Measurements from ENCODE around the gene KRTAP19-5.
"Not testable (repeated sequence)": the region's sequence is repeated elsewhere in the genome, so short reads cannot be mapped to it uniquely, and the experiment has no call there.

KRTAP19-5 gene

GRCh38 chr21:30502041-30502440 is at the start of gene KRTAP19-5:
Gene KRTAP19-5 (minus strand): TSS chr21:30502141. CDS start chr21:30502090, 51 bp downstream.
- H3K27ac ChIP-seq: no peak within 1 kb of the TSS
- ChIA-PET CTCF (no interaction called here), POLR2A (ENCODE audit: low non-redundant PET) (no interaction called here)
- TF ChIP-seq CTCF (conservative IDR thresholded peaks at IDR 0.05; ENCODE audit: low read depth): no peak
- DNase-seq (ENCODE audit: low spot score): no peak

GRCh38 chr21:30541764-30542163 is 39.8 kb upstream of the KRTAP19-5 start, which contains the start of gene KRTAP19-6:
Gene KRTAP19-6 (minus strand): TSS chr21:30541864. CDS start chr21:30541833, 31 bp downstream.
- no peak for TF ChIP-seq CTCF (conservative IDR thresholded peaks at IDR 0.05; ENCODE audit: low read depth)
- ChIA-PET CTCF (interaction anchor here (0.7 kb wide), 1 partner anchor 108 kb away, joined by 4 read pairs; no protein-coding TSS in a partner anchor), POLR2A (ENCODE audit: low non-redundant PET) (no interaction called here)
- no peak for DNase-seq (ENCODE audit: low spot score)
- H3K27ac ChIP-seq: no peak within 1 kb of the TSS

GRCh38 chr21:30518876-30519275 is 16.9 kb upstream of the KRTAP19-5 start:
- POLR2A ChIA-PET (ENCODE audit: low non-redundant PET): no interaction called here
- CTCF ChIA-PET: no interaction called here
- no peak overlapping the region for H3K27ac ChIP-seq
- peak; percentile 1 for DNase-seq (ENCODE audit: low spot score)
- TF ChIP-seq CTCF (conservative IDR thresholded peaks at IDR 0.05; ENCODE audit: low read depth): no peak

GRCh38 chr21:30515681-30516080 is 13.7 kb upstream of the KRTAP19-5 start:
- no peak for DNase-seq (ENCODE audit: low spot score)
- TF ChIP-seq CTCF (conservative IDR thresholded peaks at IDR 0.05; ENCODE audit: low read depth): no peak
- H3K27ac ChIP-seq: no peak overlapping the region
- POLR2A ChIA-PET (ENCODE audit: low non-redundant PET): no interaction called here
- CTCF ChIA-PET: interaction anchor here (1.2 kb wide), 1 partner anchor 11 kb away, joined by 4 read pairs; no protein-coding TSS in a partner anchor

- TF ChIP-seq CTCF (conservative IDR thresholded peaks at IDR 0.05; ENCODE audit: low read depth): peak; percentile 40
- DNase-seq (ENCODE audit: low spot score); POLR2A ChIA-PET (ENCODE audit: low non-redundant PET); H3K27ac ChIP-seq: not testable (repeated sequence)
- CTCF ChIA-PET: interaction anchor here (0.6 to 1.0 kb wide), 3 partner anchors 27 to 77 kb away, joined by 3 read pairs; no protein-coding TSS in a partner anchor
Observed at GRCh38 chr21:30505621-30506205, 3.8 kb upstream of the KRTAP19-5 start.

- POLR2A ChIA-PET (ENCODE audit: low non-redundant PET): no interaction called here
- no peak for TF ChIP-seq CTCF (conservative IDR thresholded peaks at IDR 0.05; ENCODE audit: low read depth)
- CTCF ChIA-PET: interaction anchor here (0.6 to 0.7 kb wide), 2 partner anchors 49 to 278 kb away, joined by 4 read pairs; no protein-coding TSS in a partner anchor
- no peak within 1 kb of the TSS for H3K27ac ChIP-seq
- no peak for DNase-seq (ENCODE audit: low spot score)
Observed at GRCh38 chr21:30497065-30497464, 4.9 kb downstream of the KRTAP19-5 start, which contains the start of gene KRTAP19-4. Gene KRTAP19-4 (minus strand): TSS chr21:30497165. CDS start chr21:30497110, 55 bp downstream.
